ENCODE results near the gene ZNF28.
A peak's percentile ranks its signal among the peaks of the same experiment; 100 is the strongest.

The ZNF28 gene

GRCh38 chr19:52749780-52750179 is 71.7 kb downstream of the ZNF28 start:
- no peak for TF ChIP-seq CTCF (conservative IDR thresholded peaks at IDR 0.05)
- H3K27ac ChIP-seq: 0 out of 2 replicates have a peak overlapping the region, but pooled peaks have one; percentile 5

- peak; percentile 79 for TF ChIP-seq CTCF (conservative IDR thresholded peaks at IDR 0.05)
- no peak overlapping the region for H3K27ac ChIP-seq
These were observed 73.0 kb downstream of the ZNF28 start for GRCh38 chr19:52748336-52748950.

Measured in VCaP (cell line).